ENCODE results near the gene C1QTNF12.
"Not testable (repeated sequence)": the region's sequence is repeated elsewhere in the genome, so short reads cannot be mapped to it uniquely, and the experiment has no call there.

The C1QTNF12 gene

DNA sequence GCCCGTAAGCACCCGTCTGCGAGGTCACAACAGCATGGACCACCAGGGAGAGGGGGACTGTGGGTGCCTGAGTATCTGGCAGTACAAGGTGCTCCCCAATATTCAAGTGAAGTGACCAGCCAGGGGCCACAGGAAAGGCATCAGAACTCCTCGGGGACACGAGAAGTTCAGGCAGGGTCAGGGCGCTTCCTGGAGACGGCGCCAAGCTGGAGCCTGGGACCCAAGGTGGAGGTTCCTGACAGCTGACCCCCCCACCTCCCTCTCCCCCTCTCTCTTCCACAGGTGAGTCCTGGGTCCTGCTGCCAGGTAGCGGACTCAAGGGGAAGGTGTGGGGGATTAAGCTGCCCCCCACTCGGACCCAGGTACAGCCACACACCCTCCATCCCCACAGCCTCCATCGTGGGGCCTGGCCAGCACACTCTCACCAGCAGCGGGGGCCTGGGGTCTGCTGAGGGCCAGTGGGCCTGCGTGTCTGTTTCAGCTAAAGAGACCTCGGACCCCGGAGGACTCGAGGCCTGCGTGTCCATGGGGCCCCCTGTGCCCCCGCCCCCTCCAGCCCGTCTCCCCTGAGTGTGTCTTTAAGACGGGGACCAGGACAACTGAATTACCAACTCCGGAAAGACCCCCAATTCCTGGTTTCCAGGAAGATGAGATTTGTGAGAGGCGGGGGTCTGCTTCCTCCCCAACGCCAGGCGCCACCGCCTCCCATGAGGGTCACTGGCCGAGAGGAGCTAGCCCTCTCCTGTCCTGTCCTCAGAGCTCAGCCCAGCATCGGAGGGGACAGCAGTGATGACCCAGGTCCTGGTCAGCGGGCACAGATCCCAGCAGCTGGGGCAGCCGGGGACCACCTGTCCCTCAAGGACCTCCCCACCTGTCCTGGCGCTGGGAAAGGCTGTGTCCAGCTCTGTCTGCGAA is 46.3 kb downstream of the C1QTNF12 start:
- no peak for DNase-seq (ENCODE audit: low read depth in 2 of 2)

DNA sequence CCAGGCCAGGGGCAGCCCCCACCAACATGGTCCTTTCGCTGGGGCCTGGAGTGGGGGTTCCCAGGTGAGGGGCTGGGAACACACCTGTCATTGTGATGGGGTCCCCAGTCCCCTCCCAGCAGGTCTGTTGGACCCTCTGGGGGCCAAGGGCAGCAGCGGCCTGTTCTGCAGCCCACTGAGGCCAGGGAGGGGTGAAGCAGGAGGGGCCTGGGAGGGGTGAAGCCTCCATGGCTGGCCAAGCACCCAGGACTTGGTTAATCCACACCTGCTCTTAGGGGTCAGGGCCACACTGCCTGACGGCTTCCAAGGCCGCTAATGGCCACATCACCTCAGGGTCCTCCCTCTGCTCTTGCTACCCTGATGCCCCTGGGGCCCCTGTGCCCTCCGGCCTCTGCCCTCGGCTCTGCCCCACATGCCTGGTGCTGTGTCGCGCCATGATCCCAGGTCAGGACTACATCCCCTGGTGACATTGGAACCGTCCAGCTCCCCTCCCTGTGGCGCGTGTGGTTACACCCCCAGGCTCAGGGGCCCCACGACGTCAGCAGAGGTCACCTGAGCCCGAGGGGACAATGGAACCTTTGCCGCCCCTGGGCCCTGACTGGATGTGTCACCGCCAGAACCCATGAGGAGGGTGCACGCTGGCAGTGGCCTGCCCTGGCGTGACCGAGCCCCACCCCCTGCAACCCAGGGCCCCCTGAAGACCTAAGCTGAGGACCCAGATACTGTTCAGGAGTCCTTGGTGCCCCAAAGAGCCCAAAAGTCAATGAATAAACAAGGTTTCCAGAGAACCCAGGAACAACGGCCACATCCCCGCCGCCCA is 47.2 kb downstream of the C1QTNF12 start:
- DNase-seq (ENCODE audit: low read depth in 2 of 2): no peak

DNA sequence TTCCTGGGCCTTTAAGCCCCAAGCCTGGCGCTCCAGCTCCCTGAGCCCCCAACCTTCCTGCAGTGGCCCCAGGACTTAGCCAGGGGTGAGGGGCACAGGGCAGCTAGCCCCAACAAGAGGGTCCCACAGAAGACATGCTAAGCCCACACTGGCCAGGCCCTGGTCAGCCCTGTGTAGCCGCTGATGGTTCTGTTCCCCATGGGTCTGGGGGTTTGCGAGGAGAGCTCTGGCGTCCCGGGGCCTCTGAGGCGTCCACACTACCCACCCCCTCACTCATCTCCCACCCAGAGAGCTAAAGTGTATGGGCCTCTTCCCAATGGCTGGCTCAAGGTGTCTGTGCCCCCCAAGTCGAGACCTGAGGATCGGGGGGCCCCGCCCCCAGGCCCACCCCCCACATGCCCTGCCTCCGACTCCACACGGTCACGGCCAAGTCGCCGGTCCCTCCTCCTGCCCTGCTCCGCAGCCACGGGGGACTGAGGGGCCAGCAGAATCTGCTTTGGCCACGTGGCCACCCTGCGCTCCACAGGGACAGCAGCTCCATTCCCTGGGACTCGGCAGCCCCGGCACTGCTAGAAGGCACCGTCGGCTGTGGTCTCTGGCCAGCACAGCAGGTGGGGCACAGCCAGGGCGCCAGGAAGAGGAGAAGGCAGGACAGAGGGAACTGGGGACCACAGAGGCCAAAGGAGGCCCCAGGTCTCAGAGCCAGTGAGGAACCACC is 47.9 kb downstream of the C1QTNF12 start:
- DNase-seq (ENCODE audit: low read depth in 2 of 2): no peak

DNA sequence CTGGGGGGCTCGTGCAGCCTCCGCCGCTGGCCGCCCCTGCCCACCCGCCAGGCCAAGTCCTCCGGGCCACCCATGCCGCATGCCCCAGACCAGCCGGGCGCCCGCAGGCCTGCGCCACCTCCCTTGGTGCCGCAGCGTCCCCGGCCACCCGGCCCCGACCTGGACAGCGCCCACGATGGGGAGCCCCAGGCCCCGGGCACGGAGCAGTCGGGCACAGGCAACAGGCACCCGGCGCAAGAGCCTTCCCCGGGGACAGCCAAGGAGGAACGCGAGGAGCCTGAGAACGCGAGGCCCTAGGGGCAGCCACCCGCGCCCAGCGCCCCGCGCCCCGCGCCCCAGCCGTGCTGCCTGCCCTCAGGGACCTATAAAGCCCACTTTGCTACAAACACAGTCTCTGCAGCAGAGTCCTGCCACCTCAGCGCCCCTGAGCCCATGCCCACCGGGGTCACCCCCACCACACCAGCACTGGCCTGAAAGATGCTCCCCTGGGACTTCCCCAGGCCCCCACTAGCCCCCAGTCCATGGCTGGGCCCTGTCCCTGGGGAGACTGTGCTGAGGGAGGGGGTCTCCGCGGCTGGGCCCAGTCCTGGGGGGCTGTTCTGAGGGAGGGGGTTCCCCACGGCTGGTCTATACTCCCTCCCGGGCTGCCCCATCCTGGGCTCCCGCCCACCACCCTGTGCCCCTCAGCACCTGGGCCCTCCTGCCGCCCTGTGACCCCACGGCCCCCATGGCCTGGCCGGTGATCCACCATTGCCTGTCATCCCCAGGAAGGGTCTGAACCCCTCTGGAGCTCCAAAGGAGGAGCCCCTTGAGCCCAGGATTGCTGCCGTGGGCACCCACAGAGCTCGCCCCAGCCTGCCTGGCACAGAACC is 48.7 kb downstream of the C1QTNF12 start:
- DNase-seq (ENCODE audit: low read depth in 2 of 2): no peak

DNA sequence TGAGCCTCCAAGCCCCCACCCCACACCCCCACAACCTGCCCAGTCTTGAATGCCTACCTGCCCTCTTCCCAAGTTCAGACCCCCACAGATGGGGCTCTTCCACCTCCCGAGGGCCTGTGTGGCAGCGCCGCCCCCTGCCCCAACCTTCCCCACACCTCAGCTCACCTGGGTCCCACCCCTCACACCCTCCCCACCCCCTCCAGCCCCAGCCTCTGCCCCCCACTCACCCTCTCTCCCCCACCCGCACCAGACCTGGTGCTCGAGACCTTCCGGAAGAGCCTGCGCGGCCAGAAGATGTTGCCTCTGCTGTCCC is 49.4 kb downstream of the C1QTNF12 start:
- DNase-seq (ENCODE audit: low read depth in 2 of 2): no peak

DNA sequence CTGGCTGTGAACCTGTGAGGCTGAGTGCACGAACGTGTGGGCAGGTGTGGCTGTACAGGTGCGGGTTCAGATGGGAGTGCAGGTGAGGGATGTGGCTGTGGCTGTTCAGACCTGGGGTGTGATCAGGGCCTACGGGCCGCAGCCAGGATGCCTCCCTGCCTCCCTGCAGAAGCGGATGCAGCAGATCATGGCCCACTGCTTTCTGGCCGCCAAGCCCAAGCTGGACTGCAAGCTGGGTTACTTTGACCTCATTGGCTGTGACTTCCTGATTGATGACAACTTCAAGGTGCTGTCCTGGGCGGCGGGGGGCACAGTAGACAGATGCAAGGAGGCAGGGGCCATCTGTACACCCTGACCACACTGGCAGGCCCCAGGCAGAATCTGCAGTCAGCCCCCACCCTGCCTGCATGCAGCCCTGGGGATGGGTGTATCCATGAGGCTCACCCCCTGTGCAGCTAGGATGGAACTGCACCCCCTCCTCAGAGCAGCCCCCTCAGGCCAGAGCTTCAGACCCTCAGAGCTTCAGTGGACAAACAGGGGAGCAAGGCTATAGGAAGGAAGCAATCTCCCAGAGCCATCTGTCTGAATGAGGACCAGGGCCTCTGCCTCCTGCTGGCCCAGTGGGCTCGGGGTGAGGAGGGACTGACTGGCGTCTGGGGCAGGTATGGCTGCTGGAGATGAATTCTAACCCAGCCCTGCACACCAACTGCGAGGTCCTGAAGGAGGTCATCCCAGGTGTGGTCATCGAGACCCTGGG is 49.9 kb downstream of the C1QTNF12 start:
- DNase-seq (ENCODE audit: low read depth in 2 of 2): no peak

DNA sequence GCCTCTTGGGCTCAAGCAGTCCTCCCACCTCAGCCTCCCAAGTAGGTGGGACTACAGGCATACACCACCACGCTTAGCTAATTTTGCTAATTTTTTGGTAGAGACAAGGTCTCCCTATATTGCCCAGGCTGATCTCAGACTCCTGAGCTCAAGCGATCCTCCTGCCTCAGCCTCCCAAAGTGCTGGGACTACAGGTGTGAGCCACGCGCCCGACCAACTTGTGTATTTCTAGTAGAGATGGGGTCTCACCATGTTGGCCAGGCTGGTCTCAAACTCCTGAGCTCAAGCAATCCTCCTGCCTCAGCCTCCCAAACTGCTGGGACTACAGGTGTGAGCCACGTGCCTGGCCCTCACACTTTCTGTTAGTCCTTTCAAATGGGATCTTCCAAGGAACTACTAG is 50.8 kb downstream of the C1QTNF12 start:
- DNase-seq (ENCODE audit: low read depth in 2 of 2): not testable (repeated sequence)

DNA sequence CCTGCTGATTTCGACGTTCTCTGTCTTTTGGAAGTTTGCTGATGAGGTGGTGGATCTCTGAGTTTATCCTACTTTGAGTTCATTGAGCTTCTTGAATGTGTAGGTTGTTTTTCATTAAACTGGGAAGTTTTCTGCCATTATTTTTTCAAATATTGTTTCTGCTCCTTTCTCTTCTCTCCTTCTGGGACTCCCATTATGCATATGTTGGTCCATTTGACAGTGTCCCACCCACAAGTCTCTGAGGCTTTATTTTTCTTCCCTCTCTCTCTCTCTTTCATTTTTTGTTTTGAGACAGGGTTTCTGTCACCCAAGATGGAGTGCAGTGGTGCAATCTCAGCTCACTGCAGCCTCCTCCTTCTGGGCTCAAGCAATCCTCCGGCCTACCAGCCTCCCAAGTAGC is 51.8 kb downstream of the C1QTNF12 start:
- DNase-seq (ENCODE audit: low read depth in 2 of 2): no peak

All from stimulated activated CD8-positive, alpha-beta memory T cell treated with anti-CD3 and anti-CD28 coated beads, Interleukin-2, amount 100 ng/mL, for 48 hours (primary cell).